Prostate gland (tissue), 2 donors: ENCODE results near the gene CADPS.

Experiments
- CTCF ChIP-seq, 4 experiments: fragments of 200-600 bp in 2 of 4; fragments of 450-650 bp in 2 of 4; sonication (generic) in 2 of 4; IDR thresholded peaks; 1 replicate in 3 of 4; 2 replicates in 1 of 4; pipeline ENCODE4 v1.5.1; 2016 to 2019; ENCODE audit warnings: antibody characterized with exemption in 4 of 4, mild to moderate bottlenecking in 2 of 4, moderate library complexity in 2 of 4
- POLR2AphosphoS5 ChIP-seq: sonication (generic); formaldehyde crosslinking; IDR thresholded peaks from one replicate; pipeline ENCODE4 v1.6.1; 2017; ENCODE audit warnings: antibody characterized with exemption

- TF ChIP-seq CTCF (IDR thresholded peaks at IDR 0.05) (no peak), POLR2AphosphoS5 (no peak)
Measured at GRCh38 chr3:62527474-62527873, 347.7 kb downstream of the CADPS start.
